Upper lobe of left lung (tissue), 6 donors: ENCODE data around the gene TIMM21. TPM values are rescaled to one million over a fixed set of nuclear protein-coding genes. Genes with fewer than 3 reads are reported as not detected.
A peak's percentile ranks its signal among the peaks of the same experiment; 100 is the strongest.

Experiments
- ATAC-seq, 2 donors: fragments of 200-7000 bp; cut with Tn5 transposase; one replicate each; pipeline ENCODE4 v1.9.1; 2022; ENCODE audit warnings: mild to moderate bottlenecking in 2 of 2, moderate library complexity in 2 of 2; ENCODE audit not compliant: low FRiP score in 2 of 2
- DNase-seq, 2 donors: peaks; one replicate each; pipeline ENCODE4 v3.0.0-alpha.2; 2019 to 2020
- H3K27ac ChIP-seq, 4 donors: fragments of 200-600 bp; sonication (generic); one replicate each; pipeline ENCODE4 v1.5.1; 2016 to 2019
- H3K27me3 ChIP-seq, 4 donors: fragments of 200-600 bp; sonication (generic); one replicate each; pipeline ENCODE4 v1.5.1; 2017 to 2019
- H3K36me3 ChIP-seq, 4 donors: fragments of 200-600 bp; sonication (generic); one replicate each; pipeline ENCODE4 v1.5.1; 2016 to 2019
- H3K4me1 ChIP-seq, 4 donors: fragments of 200-600 bp; sonication (generic); one replicate each; pipeline ENCODE4 v1.5.1; 2018 to 2019
- H3K4me3 ChIP-seq, 4 donors: fragments of 200-600 bp; sonication (generic); one replicate each; pipeline ENCODE4 v1.5.1; 2017 to 2019; ENCODE audit warnings: mild to moderate bottlenecking in 2 of 4, moderate library complexity in 1 of 4
- H3K9me3 ChIP-seq, 4 donors: fragments of 200-600 bp; sonication (generic); one replicate each; pipeline ENCODE4 v1.5.1; 2018 to 2019
- EP300 ChIP-seq, 4 donors: sonication (generic); formaldehyde crosslinking; IDR thresholded peaks; one replicate each; pipeline ENCODE4 v1.5.1; 2017; ENCODE audit warnings: antibody characterized with exemption in 4 of 4, control low read depth in 2 of 4
- POLR2A ChIP-seq, 4 donors: fragments of 450-650 bp; IDR thresholded peaks; one replicate each; pipeline ENCODE4 v1.5.1; 2016 to 2017; ENCODE audit warnings: antibody characterized with exemption in 4 of 4, mild to moderate bottlenecking in 2 of 4
- POLR2AphosphoS5 ChIP-seq, 2 donors: sonication (generic); formaldehyde crosslinking; IDR thresholded peaks; one replicate each; pipeline ENCODE4 v1.5.1; 2017; ENCODE audit warnings: antibody characterized with exemption in 2 of 2
- WGBS, 2 donors: methylation state at CpG; one replicate each; pipeline ENCODE4 v1.1.5; 2017 to 2018; 5-methylcytosine and 5-hydroxymethylcytosine counted together
- total RNA-seq, 6 donors: library from RNA; depleted of rRNA in 4 of 6; stranded (reverse); fragments of >200 nt in 4 of 6; gene quantifications; one replicate each; pipeline versions ENCODE4 v1.1.0 to v1.2.1, GENCODE V29; 2016 to 2021
- TF ChIP-seq, protein P1 (sequence below), 6 experiments: fragments of 450-650 bp in 4 of 6; fragments of 200-600 bp in 2 of 6; sonication (generic) in 2 of 6; IDR thresholded peaks; one replicate each; pipeline ENCODE4 v1.5.1; 2016 to 2019; ENCODE audit warnings: antibody characterized with exemption in 6 of 6
- donor health status: DM: no; HTN: no; CAD: no; lungs with moderate emphysema.
- donor health status: DM: no; HTN: yes; CAD: no; lungs with severe emphysema.

Gene TIMM21
- total RNA-seq, 6 donors from 2014 or later = 13.0 to 48.2 (median 23.3) TPM

DNA sequence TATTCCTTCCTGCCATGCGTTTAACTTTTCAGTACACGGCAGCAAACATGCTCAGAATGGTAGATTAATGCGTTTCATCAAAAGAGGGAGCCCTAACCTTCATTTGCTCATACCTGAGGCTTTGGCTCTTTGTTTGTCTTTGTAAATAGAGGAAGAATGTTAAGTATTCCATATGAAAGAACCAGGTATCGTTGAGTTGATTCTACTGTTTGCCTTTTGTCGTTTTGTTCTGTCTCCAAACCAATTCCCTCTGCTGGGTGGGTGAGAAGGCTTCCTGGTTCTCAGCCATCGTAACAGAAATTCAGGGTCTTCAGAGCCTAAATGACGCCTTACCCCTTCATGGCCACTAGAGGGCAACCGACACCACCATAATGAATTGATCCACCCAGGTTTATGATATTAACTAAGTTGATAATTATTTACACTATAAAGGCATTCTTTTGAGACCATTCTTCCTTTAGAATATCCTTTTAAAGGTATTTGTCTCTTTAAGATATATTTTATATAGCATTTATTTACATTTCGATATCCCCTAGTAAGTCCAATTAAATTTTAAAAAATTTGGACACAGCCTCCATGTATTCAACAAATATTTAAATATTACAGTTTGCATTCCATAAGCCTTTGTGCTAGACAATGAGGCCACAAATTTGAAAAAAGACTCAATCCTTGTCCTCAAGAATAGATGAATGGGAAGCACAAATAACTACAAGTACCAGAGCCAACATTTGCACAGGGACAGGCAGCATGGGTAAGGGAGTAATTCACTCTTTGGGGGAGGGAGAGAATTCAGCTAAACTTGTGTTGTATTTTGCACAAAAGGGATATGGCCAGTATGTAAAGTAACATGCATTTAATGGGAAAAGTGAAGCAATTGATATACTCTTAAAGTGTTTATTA lies 48.1 kb downstream of the TIMM21 start:
- Histone ChIP-seq H3K9me3 (no peaks in the 10 kb centered on the region), H3K36me3 (no peaks in the 10 kb centered on the region), H3K27me3 (no peaks in the 10 kb centered on the region), H3K27ac (peak overlapping the region in 3 of 4 donors; percentile 51 to 93 (median 69)), H3K4me3 (peak overlapping the region in 2 of 4 donors; percentile 28 to 34), H3K4me1 (peaks cover 6 to 21% (median 14%) of the 10 kb centered on the region in 4 donors)
- DNase-seq (peak in 1 of 2 donors; percentile 57), ATAC-seq (peak; percentile 75 to 88)
- 5% methylated on average over 9 of the region's 9 CpGs for WGBS, 2 donors
- TF ChIP-seq POLR2A (IDR thresholded peaks at IDR 0.05) (no peak), EP300 (IDR thresholded peaks at IDR 0.05) (peak in 1 of 4 donors; percentile 18), POLR2AphosphoS5 (IDR thresholded peaks at IDR 0.05) (no peak)
- TF ChIP-seq, protein P1, sequence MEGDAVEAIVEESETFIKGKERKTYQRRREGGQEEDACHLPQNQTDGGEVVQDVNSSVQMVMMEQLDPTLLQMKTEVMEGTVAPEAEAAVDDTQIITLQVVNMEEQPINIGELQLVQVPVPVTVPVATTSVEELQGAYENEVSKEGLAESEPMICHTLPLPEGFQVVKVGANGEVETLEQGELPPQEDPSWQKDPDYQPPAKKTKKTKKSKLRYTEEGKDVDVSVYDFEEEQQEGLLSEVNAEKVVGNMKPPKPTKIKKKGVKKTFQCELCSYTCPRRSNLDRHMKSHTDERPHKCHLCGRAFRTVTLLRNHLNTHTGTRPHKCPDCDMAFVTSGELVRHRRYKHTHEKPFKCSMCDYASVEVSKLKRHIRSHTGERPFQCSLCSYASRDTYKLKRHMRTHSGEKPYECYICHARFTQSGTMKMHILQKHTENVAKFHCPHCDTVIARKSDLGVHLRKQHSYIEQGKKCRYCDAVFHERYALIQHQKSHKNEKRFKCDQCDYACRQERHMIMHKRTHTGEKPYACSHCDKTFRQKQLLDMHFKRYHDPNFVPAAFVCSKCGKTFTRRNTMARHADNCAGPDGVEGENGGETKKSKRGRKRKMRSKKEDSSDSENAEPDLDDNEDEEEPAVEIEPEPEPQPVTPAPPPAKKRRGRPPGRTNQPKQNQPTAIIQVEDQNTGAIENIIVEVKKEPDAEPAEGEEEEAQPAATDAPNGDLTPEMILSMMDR (IDR thresholded peaks at IDR 0.05) = peak; percentile 79 to 87 (median 84)

- ATAC-seq (peak; percentile 54 to 91), DNase-seq (peak; percentile 77 to 84)
- TF ChIP-seq, protein P1 (IDR thresholded peaks at IDR 0.05) = no peak
- TF ChIP-seq POLR2AphosphoS5 (IDR thresholded peaks at IDR 0.05) (peak in 1 of 2 donors; percentile 40), POLR2A (IDR thresholded peaks at IDR 0.05) (peak in 1 of 4 donors; percentile 58), EP300 (IDR thresholded peaks at IDR 0.05) (peak in 1 of 4 donors; percentile 88)
- Histone ChIP-seq H3K9me3 (no peaks in the 10 kb centered on the region), H3K27me3 (no peaks in the 10 kb centered on the region), H3K4me1 (peaks cover 6 to 21% (median 14%) of the 10 kb centered on the region in 4 donors), H3K4me3 (no peak overlapping the region), H3K27ac (peak overlapping the region; percentile 55 to 93 (median 66)), H3K36me3 (no peaks in the 10 kb centered on the region)
- 68 to 78% methylated on average over 5 to 10 of the region's 11 CpGs for WGBS, 2 donors
Observed at GRCh38 chr18:74197705-74198341, 49.5 kb downstream of the TIMM21 start.

DNA sequence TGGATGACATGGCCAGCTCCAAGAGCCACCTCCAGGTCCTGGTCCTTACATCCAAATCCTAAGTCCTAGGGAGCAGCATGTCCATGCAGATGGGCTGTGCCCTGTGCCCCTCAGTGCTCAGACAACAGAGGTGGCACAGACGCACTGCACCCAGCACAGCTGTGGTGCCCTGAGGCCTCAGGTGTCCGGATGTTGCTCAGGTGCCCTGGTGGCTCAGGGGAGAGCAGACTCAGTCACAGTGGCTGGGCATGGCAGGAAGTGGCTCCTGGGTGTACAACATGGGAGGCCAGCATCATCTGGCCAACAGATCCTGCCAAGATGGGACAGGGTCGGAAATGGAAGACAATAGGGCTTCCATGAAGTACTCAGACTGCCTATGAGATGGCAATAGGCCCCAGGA lies 50.1 kb downstream of the TIMM21 start:
- WGBS, 2 donors = 88 to 90% methylated on average over 2 to 3 of the region's 3 CpGs
- H3K9me3 ChIP-seq = no peaks in the 10 kb centered on the region
- H3K27ac ChIP-seq = peak overlapping the region in 3 of 4 donors; percentile 55 to 93 (median 74)
- DNase-seq (no peak), ATAC-seq (no peak)
- H3K4me3 ChIP-seq = no peak overlapping the region
- no peak for TF ChIP-seq POLR2AphosphoS5 (IDR thresholded peaks at IDR 0.05)
- no peaks in the 10 kb centered on the region for H3K27me3 ChIP-seq
- H3K36me3 ChIP-seq = no peaks in the 10 kb centered on the region
- H3K4me1 ChIP-seq = peaks cover 6 to 21% (median 14%) of the 10 kb centered on the region in 4 donors

GRCh38 chr18:74200780-74201179 lies 52.5 kb downstream of the TIMM21 start:
- H3K27ac ChIP-seq = peak overlapping the region in 2 of 4 donors; percentile 71 to 74
- no peak for ATAC-seq

More at GRCh38 chr18:74200780-74201179, 52.5 kb downstream of the TIMM21 start:
- H3K4me1 ChIP-seq = peaks cover 6 to 21% (median 14%) of the 10 kb centered on the region in 4 donors
- H3K9me3 ChIP-seq = no peaks in the 10 kb centered on the region
- DNase-seq = peak in 1 of 2 donors; percentile 54
- H3K27me3 ChIP-seq = no peaks in the 10 kb centered on the region
- no peak overlapping the region for H3K4me3 ChIP-seq
- no peaks in the 10 kb centered on the region for H3K36me3 ChIP-seq
- 60 to 72% methylated on average over 17 of the region's 17 CpGs for WGBS, 2 donors
- TF ChIP-seq POLR2A (IDR thresholded peaks at IDR 0.05) = no peak
- no peak for TF ChIP-seq EP300 (IDR thresholded peaks at IDR 0.05)
- TF ChIP-seq POLR2AphosphoS5 (IDR thresholded peaks at IDR 0.05) = no peak
- TF ChIP-seq, protein P1 (IDR thresholded peaks at IDR 0.05) = no peak
